NK-92 treated with Interleukin-12 subunit alpha and Interleukin-12 subunit beta, amount 100 ng/mL, for 24 hours (cell line): ENCODE results near the gene TXLNG.

Source experiments
- DNase-seq: peaks from one replicate; lab custom pipeline; 2025; lab: John Stamatoyannopoulos, UW

TXLNG gene

GRCh38 chrX:16874458-16875095 lies 88.3 kb downstream of the TXLNG start:
- DNase-seq: no peak

- DNase-seq: no peak
Measured at GRCh38 chrX:16876696-16877095, 90.4 kb downstream of the TXLNG start.

GRCh38 chrX:16882169-16882568 lies 95.9 kb downstream of the TXLNG start:
- DNase-seq: no peak

- peak; percentile 1 for DNase-seq
Measured at GRCh38 chrX:16882702-16883486, 96.6 kb downstream of the TXLNG start.

- DNase-seq: no peak
Measured at GRCh38 chrX:16883487-16883804, 97.2 kb downstream of the TXLNG start.

- no peak for DNase-seq
Measured at GRCh38 chrX:16885628-16886027, 99.4 kb downstream of the TXLNG start.

- peak; percentile 20 for DNase-seq
Measured at GRCh38 chrX:16892504-16893362, 106.5 kb downstream of the TXLNG start.
